HCT116 (cell line): ENCODE results near the gene GLMN. TPM values are rescaled to one million over a fixed set of nuclear protein-coding genes. Genes with fewer than 3 reads are reported as not detected.

ENCODE experiments used
- ATAC-seq: fragments of 200-7000 bp; cut with Tn5 transposase; 2 replicates; pipeline ENCODE4 v1.9.1; 2020; ENCODE audit warnings: mild to moderate bottlenecking, moderate library complexity
- BruUV-seq: library from RNA; stranded (reverse); fragments of 400-500 nt; replicated peaks from 2 replicates; lab custom pipeline; 2021; lab: Mats Ljungman, UMichigan
- CTCF ChIA-PET: fragments of 300-600 bp; sonication (Branson Sonifier 250); formaldehyde crosslinking; loops from one replicate; lab custom pipeline; 2021; ENCODE audit warnings: antibody characterized with exemption; lab: Charles Lee
- POLR2A ChIA-PET: fragments of 300-600, 350-600 bp; sonication (Branson Sonifier 250); formaldehyde crosslinking; loops from one replicate; lab custom pipeline; 2021; ENCODE audit warnings: antibody characterized with exemption; lab: Charles Lee
- RAD21 ChIA-PET, 2 experiments: fragments of 300-600 bp; sonication (Branson Sonifier 250); formaldehyde crosslinking; loops; one replicate each; lab custom pipeline; 2023; ENCODE audit warnings: low total read pairs in 2 of 2; ENCODE audit not compliant: uncharacterized antibody in 2 of 2, unreplicated experiment in 2 of 2, low non-redundant PET in 1 of 2; lab: Charles Lee
- DNase-seq: peaks from one replicate; pipeline ENCODE4 v3.0.0-alpha.2; 2010; ENCODE audit warnings: low read depth, low spot score
- H2AFZ ChIP-seq: fragments of 200-600 bp; shearing (Covaris generic), sonication (generic); 2 replicates; pipeline ENCODE4 v1.6.1; 2017; ENCODE audit warnings: low read depth, mixed run types, mixed read lengths, antibody characterized with exemption, low read length; ENCODE audit not compliant: poor library complexity, severe bottlenecking
- H3K27ac ChIP-seq: 2 replicates; pipeline ENCODE4 v1.5.1; 2012; ENCODE audit warnings: low read depth, low read length
- H3K27me3 ChIP-seq: fragments of 200-600 bp; sonication (generic); 2 replicates; pipeline ENCODE4 v1.6.1; 2016; ENCODE audit warnings: mixed run types, low read length, mixed read lengths; ENCODE audit not compliant: insufficient read depth
- H3K36me3 ChIP-seq, 2 experiments: fragments of 200-500 bp in 1 of 2; fragments of 200-600 bp in 1 of 2; sonication (Bioruptor generic) in 1 of 2; sonication (generic) in 1 of 2; 2 replicates each; pipeline versions ENCODE4 v1.5.1 to v1.6.1; 2014 to 2016; ENCODE audit warnings: low read length in 2 of 2, inconsistent platforms in 1 of 2, mixed read lengths in 1 of 2, mixed run types in 1 of 2; ENCODE audit not compliant: insufficient read depth in 2 of 2, control insufficient read depth in 1 of 2
- H3K4me1 ChIP-seq, 2 experiments: fragments of 200-600 bp in 1 of 2; sonication (generic) in 1 of 2; 2 replicates each; pipeline versions ENCODE4 v1.5.1 to v1.6.1; 2012 to 2017; ENCODE audit warnings: low read length in 2 of 2, inconsistent platforms in 1 of 2, mild to moderate bottlenecking in 1 of 2, mixed read lengths in 1 of 2, mixed run types in 1 of 2, moderate library complexity in 1 of 2; ENCODE audit not compliant: insufficient read depth in 2 of 2, control insufficient read depth in 1 of 2
- H3K4me2 ChIP-seq: fragments of 200-600 bp; sonication (generic); 2 replicates; pipeline ENCODE4 v1.6.1; 2017; ENCODE audit warnings: mixed run types, low read length, mixed read lengths
- H3K4me3 ChIP-seq, 2 experiments: fragments of 200-600 bp in 1 of 2; sonication (generic) in 1 of 2; replicated peaks in 1 of 2; 2 replicates each; pipeline ENCODE4 v1.5.1; 2011 to 2016; ENCODE audit warnings: low read length in 2 of 2, control low read depth in 1 of 2, low read depth in 1 of 2, mild to moderate bottlenecking in 1 of 2, mixed read lengths in 1 of 2, mixed run types in 1 of 2
- H3K79me2 ChIP-seq: fragments of 200-600 bp; sonication (generic); 2 replicates; pipeline ENCODE4 v1.6.1; 2017; ENCODE audit warnings: mild to moderate bottlenecking, mixed run types, low read length, moderate library complexity, mixed read lengths; ENCODE audit not compliant: insufficient read depth
- H3K9ac ChIP-seq: fragments of 200-600 bp; sonication (generic); 2 replicates; pipeline ENCODE4 v1.6.1; 2016; ENCODE audit warnings: low read length, mixed read lengths
- H3K9me2 ChIP-seq: fragments of 200-600 bp; sonication (generic), shearing (Covaris generic); 2 replicates; pipeline ENCODE4 v1.6.1; 2017; ENCODE audit warnings: mixed run types, mild to moderate bottlenecking, moderate library complexity; ENCODE audit not compliant: insufficient read depth
- H3K9me3 ChIP-seq, 2 experiments: fragments of 200-500 bp in 1 of 2; fragments of 200-600 bp in 1 of 2; sonication (Bioruptor generic) in 1 of 2; sonication (generic) in 1 of 2; 2 replicates each; pipeline ENCODE4 v1.6.1; 2014 to 2017; ENCODE audit warnings: low read length in 2 of 2, mixed read lengths in 2 of 2, inconsistent platforms in 1 of 2, low read depth in 1 of 2, mild to moderate bottlenecking in 1 of 2, mixed run types in 1 of 2, moderate library complexity in 1 of 2; ENCODE audit not compliant: control insufficient read depth in 1 of 2, insufficient read depth in 1 of 2
- H4K20me1 ChIP-seq: fragments of 200-600 bp; sonication (generic), shearing (Covaris generic); 2 replicates; pipeline ENCODE4 v1.6.1; 2017; ENCODE audit warnings: mixed run types, mild to moderate bottlenecking, moderate library complexity; ENCODE audit not compliant: insufficient read depth
- CEBPB ChIP-seq: IDR thresholded peaks from 2 replicates; pipeline ENCODE4 v1.6.1; 2012; ENCODE audit warnings: low read depth
- FOSL1 ChIP-seq: IDR thresholded peaks from 2 replicates; pipeline ENCODE4 v1.6.1; 2012; ENCODE audit warnings: low read depth
- JUND ChIP-seq: IDR thresholded peaks from 2 replicates; pipeline ENCODE4 v1.6.1; 2012
- RAD21 ChIP-seq: IDR thresholded peaks from 2 replicates; pipeline ENCODE4 v1.6.1; 2012; ENCODE audit warnings: low read depth, mild to moderate bottlenecking
- SIN3A ChIP-seq: IDR thresholded peaks from 2 replicates; pipeline ENCODE4 v1.6.1; 2012; ENCODE audit warnings: low read depth
- ZFX ChIP-seq: fragments of 450-650 bp; IDR thresholded peaks from 2 replicates; pipeline ENCODE4 v1.6.1; 2017
- ZNF274 ChIP-seq: fragments of 200-500 bp; sonication (Bioruptor generic); IDR thresholded peaks from 2 replicates; pipeline ENCODE4 v1.6.1; 2014; ENCODE audit warnings: mild to moderate bottlenecking, low read depth, low read length, inconsistent platforms
- intact Hi-C: fragments of 100-400 bp; cut with micrococcal nuclease; formaldehyde crosslinking; loops from 2 replicates; pipeline ENCODE4 v1.10.0; 2022
- total RNA-seq: library from RNA; stranded (reverse); gene quantifications from one replicate; pipeline ENCODE4 v1.2.1, GENCODE V29; 2021; ENCODE audit not compliant: unreplicated experiment
- TF ChIP-seq, protein P1 (sequence below): IDR thresholded peaks from 2 replicates; pipeline ENCODE4 v1.6.1; 2012

Gene GLMN
- total RNA-seq, 1 experiment from 2014 or later = 10.9 TPM

GRCh38 chr1:92228401-92228800 is 70.4 kb downstream of the GLMN start:
- RAD21 ChIA-PET = no interaction called here
- intact Hi-C loops = no loop called here
- no peak overlapping the region for H3K4me2 ChIP-seq
- no peak overlapping the region for H3K9ac ChIP-seq
- H3K27me3 ChIP-seq = no peaks in the 10 kb centered on the region
- no peak overlapping the region for H2AFZ ChIP-seq
- no TSS peak for BruUV-seq
- H3K4me1 ChIP-seq = no peaks in the 10 kb centered on the region
- no peak overlapping the region for H3K4me3 ChIP-seq
- H3K36me3 ChIP-seq = no peaks in the 10 kb centered on the region
- no peaks in the 10 kb centered on the region for H3K9me3 ChIP-seq
- POLR2A ChIA-PET = no interaction called here
- TF ChIP-seq SIN3A (no peak), ZFX (no peak), RAD21 (no peak)
- no peak for ATAC-seq
- no peaks in the 10 kb centered on the region for H3K79me2 ChIP-seq
- CTCF ChIA-PET = no interaction called here
- H3K9me2 ChIP-seq = no peaks in the 10 kb centered on the region
- no peaks in the 10 kb centered on the region for H4K20me1 ChIP-seq
- H3K27ac ChIP-seq = no peak overlapping the region
- no peak for DNase-seq

DNA sequence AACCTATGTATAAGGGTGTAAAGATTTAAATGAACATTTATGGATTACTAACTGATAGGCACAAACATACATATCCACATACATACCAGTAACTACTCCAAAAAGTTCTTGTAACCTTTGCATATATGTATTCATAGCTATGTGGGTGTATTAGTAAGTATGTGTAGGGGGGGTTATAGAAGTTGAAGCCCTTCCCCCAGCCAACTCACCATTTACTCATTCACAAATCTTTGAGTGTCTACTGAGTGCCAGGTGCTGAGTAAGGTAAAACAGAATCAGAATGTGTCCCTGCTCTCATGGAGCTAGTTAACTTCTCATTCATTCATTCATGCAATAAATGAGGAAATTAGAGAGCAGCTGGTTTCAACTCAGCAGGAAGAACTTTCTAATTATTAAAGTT is 79.8 kb downstream of the GLMN start:
- no peaks in the 10 kb centered on the region for H3K27me3 ChIP-seq
- no peak for ATAC-seq
- H3K36me3 ChIP-seq = no peaks in the 10 kb centered on the region
- H3K4me3 ChIP-seq = no peak overlapping the region
- no peaks in the 10 kb centered on the region for H4K20me1 ChIP-seq
- no peak overlapping the region for H3K27ac ChIP-seq
- no peaks in the 10 kb centered on the region for H3K9me2 ChIP-seq
- no peaks in the 10 kb centered on the region for H3K79me2 ChIP-seq
- no peak for DNase-seq
- no peak overlapping the region for H2AFZ ChIP-seq
- RAD21 ChIA-PET = no interaction called here
- TF ChIP-seq ZNF274 (no peak), FOSL1 (no peak), JUND (no peak), RAD21 (no peak), CEBPB (no peak)
- TF ChIP-seq, protein P1, sequence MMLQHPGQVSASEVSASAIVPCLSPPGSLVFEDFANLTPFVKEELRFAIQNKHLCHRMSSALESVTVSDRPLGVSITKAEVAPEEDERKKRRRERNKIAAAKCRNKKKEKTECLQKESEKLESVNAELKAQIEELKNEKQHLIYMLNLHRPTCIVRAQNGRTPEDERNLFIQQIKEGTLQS = no peak
- TF ChIP-seq, all 23 proteins: peak for 0
- Histone ChIP-seq H3K4me1 (no peaks in the 10 kb centered on the region), H3K9me3 (no peaks in the 10 kb centered on the region), H3K9ac (no peak overlapping the region), H3K4me2 (no peak overlapping the region)
- ChIA-PET CTCF (no interaction called here), POLR2A (no interaction called here)
- intact Hi-C loops = no loop called here
- no TSS peak for BruUV-seq
